HCT116 (cell line): ENCODE measurements around the gene POTEM. TPM values are rescaled to one million over a fixed set of nuclear protein-coding genes. Genes with fewer than 3 reads are reported as not detected.
"Not testable (repeated sequence)": the region's sequence is repeated elsewhere in the genome, so short reads cannot be mapped to it uniquely, and the experiment has no call there.

Experiments
- ATAC-seq: fragments of 200-7000 bp; cut with Tn5 transposase; 2 replicates; pipeline ENCODE4 v1.9.1; 2020; ENCODE audit warnings: mild to moderate bottlenecking, moderate library complexity
- BruUV-seq: library from RNA; stranded (reverse); fragments of 400-500 nt; replicated peaks from 2 replicates; lab custom pipeline; 2021; lab: Mats Ljungman, UMichigan
- CTCF ChIA-PET: fragments of 300-600 bp; sonication (Branson Sonifier 250); formaldehyde crosslinking; loops from one replicate; lab custom pipeline; 2021; ENCODE audit warnings: antibody characterized with exemption; lab: Charles Lee
- POLR2A ChIA-PET: fragments of 300-600, 350-600 bp; sonication (Branson Sonifier 250); formaldehyde crosslinking; loops from one replicate; lab custom pipeline; 2021; ENCODE audit warnings: antibody characterized with exemption; lab: Charles Lee
- RAD21 ChIA-PET, 2 experiments: fragments of 300-600 bp; sonication (Branson Sonifier 250); formaldehyde crosslinking; loops; one replicate each; lab custom pipeline; 2023; ENCODE audit warnings: low total read pairs in 2 of 2; ENCODE audit not compliant: uncharacterized antibody in 2 of 2, unreplicated experiment in 2 of 2, low non-redundant PET in 1 of 2; lab: Charles Lee
- DNase-seq: peaks from one replicate; pipeline ENCODE4 v3.0.0-alpha.2; 2010; ENCODE audit warnings: low read depth, low spot score
- H2AFZ ChIP-seq: fragments of 200-600 bp; shearing (Covaris generic), sonication (generic); 2 replicates; pipeline ENCODE4 v1.6.1; 2017; ENCODE audit warnings: low read depth, mixed run types, mixed read lengths, antibody characterized with exemption, low read length; ENCODE audit not compliant: poor library complexity, severe bottlenecking
- H3K27ac ChIP-seq: 2 replicates; pipeline ENCODE4 v1.5.1; 2012; ENCODE audit warnings: low read depth, low read length
- H3K27me3 ChIP-seq: fragments of 200-600 bp; sonication (generic); 2 replicates; pipeline ENCODE4 v1.6.1; 2016; ENCODE audit warnings: mixed run types, low read length, mixed read lengths; ENCODE audit not compliant: insufficient read depth
- H3K36me3 ChIP-seq, 2 experiments: fragments of 200-500 bp in 1 of 2; fragments of 200-600 bp in 1 of 2; sonication (Bioruptor generic) in 1 of 2; sonication (generic) in 1 of 2; 2 replicates each; pipeline versions ENCODE4 v1.5.1 to v1.6.1; 2014 to 2016; ENCODE audit warnings: low read length in 2 of 2, inconsistent platforms in 1 of 2, mixed read lengths in 1 of 2, mixed run types in 1 of 2; ENCODE audit not compliant: insufficient read depth in 2 of 2, control insufficient read depth in 1 of 2
- H3K4me1 ChIP-seq, 2 experiments: fragments of 200-600 bp in 1 of 2; sonication (generic) in 1 of 2; 2 replicates each; pipeline versions ENCODE4 v1.5.1 to v1.6.1; 2012 to 2017; ENCODE audit warnings: low read length in 2 of 2, inconsistent platforms in 1 of 2, mild to moderate bottlenecking in 1 of 2, mixed read lengths in 1 of 2, mixed run types in 1 of 2, moderate library complexity in 1 of 2; ENCODE audit not compliant: insufficient read depth in 2 of 2, control insufficient read depth in 1 of 2
- H3K4me2 ChIP-seq: fragments of 200-600 bp; sonication (generic); 2 replicates; pipeline ENCODE4 v1.6.1; 2017; ENCODE audit warnings: mixed run types, low read length, mixed read lengths
- H3K4me3 ChIP-seq, 2 experiments: fragments of 200-600 bp in 1 of 2; sonication (generic) in 1 of 2; replicated peaks in 1 of 2; 2 replicates each; pipeline ENCODE4 v1.5.1; 2011 to 2016; ENCODE audit warnings: low read length in 2 of 2, control low read depth in 1 of 2, low read depth in 1 of 2, mild to moderate bottlenecking in 1 of 2, mixed read lengths in 1 of 2, mixed run types in 1 of 2
- H3K79me2 ChIP-seq: fragments of 200-600 bp; sonication (generic); 2 replicates; pipeline ENCODE4 v1.6.1; 2017; ENCODE audit warnings: mild to moderate bottlenecking, mixed run types, low read length, moderate library complexity, mixed read lengths; ENCODE audit not compliant: insufficient read depth
- H3K9ac ChIP-seq: fragments of 200-600 bp; sonication (generic); 2 replicates; pipeline ENCODE4 v1.6.1; 2016; ENCODE audit warnings: low read length, mixed read lengths
- H3K9me2 ChIP-seq: fragments of 200-600 bp; sonication (generic), shearing (Covaris generic); 2 replicates; pipeline ENCODE4 v1.6.1; 2017; ENCODE audit warnings: mixed run types, mild to moderate bottlenecking, moderate library complexity; ENCODE audit not compliant: insufficient read depth
- H3K9me3 ChIP-seq, 2 experiments: fragments of 200-500 bp in 1 of 2; fragments of 200-600 bp in 1 of 2; sonication (Bioruptor generic) in 1 of 2; sonication (generic) in 1 of 2; 2 replicates each; pipeline ENCODE4 v1.6.1; 2014 to 2017; ENCODE audit warnings: low read length in 2 of 2, mixed read lengths in 2 of 2, inconsistent platforms in 1 of 2, low read depth in 1 of 2, mild to moderate bottlenecking in 1 of 2, mixed run types in 1 of 2, moderate library complexity in 1 of 2; ENCODE audit not compliant: control insufficient read depth in 1 of 2, insufficient read depth in 1 of 2
- H4K20me1 ChIP-seq: fragments of 200-600 bp; sonication (generic), shearing (Covaris generic); 2 replicates; pipeline ENCODE4 v1.6.1; 2017; ENCODE audit warnings: mixed run types, mild to moderate bottlenecking, moderate library complexity; ENCODE audit not compliant: insufficient read depth
- intact Hi-C: fragments of 100-400 bp; cut with micrococcal nuclease; formaldehyde crosslinking; loops from 2 replicates; pipeline ENCODE4 v1.10.0; 2022
- total RNA-seq: library from RNA; stranded (reverse); gene quantifications from one replicate; pipeline ENCODE4 v1.2.1, GENCODE V29; 2021; ENCODE audit not compliant: unreplicated experiment

Gene POTEM
- total RNA-seq, 1 experiment from 2014 or later, result not detected

- not testable (repeated sequence) for DNase-seq
Observed at GRCh38 chr14:18961576-18961975, 5.7 kb upstream of the POTEM start.

DNA sequence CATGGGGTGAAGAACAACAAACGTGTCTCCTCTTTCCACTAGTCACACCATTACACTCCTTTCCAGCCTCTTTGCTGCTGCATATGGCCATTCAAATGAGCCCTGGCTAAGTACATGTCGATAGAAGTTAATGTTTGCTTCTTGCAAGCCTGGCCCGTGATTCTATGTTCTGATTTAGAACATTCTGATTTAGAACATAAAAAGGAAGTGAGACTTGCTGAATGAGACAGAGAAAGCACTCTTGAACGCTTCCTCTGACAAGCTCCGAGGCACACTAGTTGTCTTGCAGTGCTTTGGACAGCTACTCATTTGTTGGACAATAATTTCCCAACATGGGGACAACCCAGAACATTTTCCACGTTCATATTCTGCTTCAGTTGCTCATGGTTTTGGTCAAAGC, 5.1 kb upstream of the POTEM start:
- H3K4me1 ChIP-seq, H4K20me1 ChIP-seq, RAD21 ChIA-PET, H3K9me3 ChIP-seq, intact Hi-C loops, CTCF ChIA-PET, H2AFZ ChIP-seq, BruUV-seq, H3K36me3 ChIP-seq, H3K4me3 ChIP-seq, H3K9ac ChIP-seq, ATAC-seq, POLR2A ChIA-PET, H3K9me2 ChIP-seq, H3K27me3 ChIP-seq, DNase-seq, H3K27ac ChIP-seq, H3K79me2 ChIP-seq, H3K4me2 ChIP-seq: not testable (repeated sequence)

More at GRCh38 chr14:18961576-18961975, 5.7 kb upstream of the POTEM start:
- H4K20me1 ChIP-seq, RAD21 ChIA-PET, intact Hi-C loops, H3K9me3 ChIP-seq, ATAC-seq, H3K79me2 ChIP-seq, H3K4me1 ChIP-seq, H3K27me3 ChIP-seq, BruUV-seq, H2AFZ ChIP-seq, POLR2A ChIA-PET, H3K4me3 ChIP-seq, H3K4me2 ChIP-seq, CTCF ChIA-PET, H3K9ac ChIP-seq, H3K36me3 ChIP-seq, H3K9me2 ChIP-seq, H3K27ac ChIP-seq: not testable (repeated sequence)

GRCh38 chr14:18963276-18963675, 4.0 kb upstream of the POTEM start:
- H2AFZ ChIP-seq, H3K9ac ChIP-seq, H3K36me3 ChIP-seq, H3K79me2 ChIP-seq, H3K27ac ChIP-seq, BruUV-seq, H3K9me2 ChIP-seq, POLR2A ChIA-PET, H4K20me1 ChIP-seq, H3K9me3 ChIP-seq, intact Hi-C loops, H3K27me3 ChIP-seq, H3K4me1 ChIP-seq, H3K4me3 ChIP-seq, RAD21 ChIA-PET, DNase-seq, H3K4me2 ChIP-seq, CTCF ChIA-PET, ATAC-seq: not testable (repeated sequence)

DNA sequence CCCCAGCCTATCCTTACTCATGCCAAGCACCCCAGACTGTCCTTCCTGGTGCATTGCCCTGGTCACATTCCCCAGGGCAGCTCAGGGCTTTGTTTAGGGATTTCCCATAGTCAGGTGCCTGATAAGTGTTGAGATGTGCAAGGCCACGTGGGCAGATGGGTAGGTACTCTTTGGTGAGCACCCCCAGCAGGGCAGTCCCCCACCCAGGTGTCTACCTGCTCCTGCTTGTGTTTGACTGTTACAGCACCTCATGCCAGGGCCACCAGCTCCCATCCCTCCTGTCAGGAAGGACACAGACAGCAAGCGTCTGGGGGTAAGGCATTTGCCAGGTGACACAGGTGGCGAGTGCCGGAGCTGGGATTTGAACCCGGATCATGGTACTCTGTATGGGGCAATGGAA, 2.4 kb upstream of the POTEM start:
- CTCF ChIA-PET, H3K4me3 ChIP-seq, H3K4me1 ChIP-seq, H3K27ac ChIP-seq, BruUV-seq, RAD21 ChIA-PET, H3K9ac ChIP-seq, H3K9me2 ChIP-seq, DNase-seq, H3K27me3 ChIP-seq, ATAC-seq, intact Hi-C loops, H4K20me1 ChIP-seq, H3K9me3 ChIP-seq, H3K79me2 ChIP-seq, H2AFZ ChIP-seq, POLR2A ChIA-PET, H3K4me2 ChIP-seq, H3K36me3 ChIP-seq: not testable (repeated sequence)

DNA sequence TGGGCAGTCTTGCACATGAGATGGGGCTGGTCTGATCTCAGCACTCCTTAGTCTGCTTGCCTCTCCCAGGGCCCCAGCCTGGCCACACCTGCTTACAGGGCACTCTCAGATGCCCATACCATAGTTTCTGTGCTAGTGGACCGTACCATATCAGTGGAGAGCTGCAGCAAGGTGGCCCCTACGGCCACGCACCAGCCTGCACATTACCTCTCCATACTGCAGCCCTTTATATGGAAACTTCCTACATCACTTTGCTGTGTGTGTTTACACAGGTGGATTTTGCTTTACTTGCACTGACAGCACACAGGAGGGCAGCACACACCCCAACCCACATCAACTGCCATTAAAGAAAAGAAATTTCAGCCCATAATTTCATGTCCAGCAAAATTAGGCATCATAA, 35.3 kb downstream of the POTEM start:
- DNase-seq, H3K79me2 ChIP-seq, CTCF ChIA-PET, H3K9ac ChIP-seq, H3K9me3 ChIP-seq, BruUV-seq, H3K4me2 ChIP-seq, H3K36me3 ChIP-seq, H4K20me1 ChIP-seq, H3K9me2 ChIP-seq, H3K27ac ChIP-seq, POLR2A ChIA-PET, intact Hi-C loops, H3K4me1 ChIP-seq, H3K4me3 ChIP-seq, RAD21 ChIA-PET, ATAC-seq, H2AFZ ChIP-seq, H3K27me3 ChIP-seq: not testable (repeated sequence)
